Left renal cortex interstitium (tissue), 4 donors: ENCODE data around the gene CIAO1. TPM values are rescaled to one million over a fixed set of nuclear protein-coding genes. Genes with fewer than 3 reads are reported as not detected.
A peak's percentile ranks its signal among the peaks of the same experiment; 100 is the strongest.
"Not testable (repeated sequence)": the region's sequence is repeated elsewhere in the genome, so short reads cannot be mapped to it uniquely, and the experiment has no call there.

Source experiments
- DNase-seq, 4 donors: peaks; one replicate each; pipeline ENCODE4 v3.0.0-alpha.2; 2013; ENCODE audit warnings: low read depth in 4 of 4, low spot score in 2 of 4, missing footprints in 1 of 4
- polyA plus RNA-seq, 4 donors: library from polyadenylated mRNA; unstranded; fragments of 120-200 nt; gene quantifications; one replicate each; pipeline ENCODE4 v1.2.1, GENCODE V29; 2013; ENCODE audit not compliant: insufficient read length in 4 of 4

The CIAO1 gene
- polyA plus RNA-seq, 4 donors, result 61.5 to 82.0 (median 72.3) TPM

DNA sequence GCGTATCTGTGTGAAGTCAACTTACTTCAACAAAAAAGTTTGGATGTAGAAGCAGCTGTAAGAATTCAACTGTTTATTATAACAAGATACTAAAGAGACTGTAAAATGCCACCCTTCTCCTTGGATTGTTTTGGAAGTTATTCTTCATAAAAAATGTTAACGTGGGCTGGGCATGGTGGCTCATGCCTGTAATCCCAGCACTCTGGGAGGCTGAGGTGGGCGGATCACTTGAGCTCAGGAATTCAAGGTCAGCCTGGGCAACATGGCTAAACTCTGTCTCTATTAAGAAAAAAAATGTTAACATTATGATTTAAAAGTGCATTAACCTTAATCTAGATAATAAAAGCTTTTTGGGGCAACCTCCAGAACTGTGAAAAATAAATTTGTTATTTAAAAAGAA, 7.7 kb downstream of the CIAO1 start:
- DNase-seq, result no peak

DNA sequence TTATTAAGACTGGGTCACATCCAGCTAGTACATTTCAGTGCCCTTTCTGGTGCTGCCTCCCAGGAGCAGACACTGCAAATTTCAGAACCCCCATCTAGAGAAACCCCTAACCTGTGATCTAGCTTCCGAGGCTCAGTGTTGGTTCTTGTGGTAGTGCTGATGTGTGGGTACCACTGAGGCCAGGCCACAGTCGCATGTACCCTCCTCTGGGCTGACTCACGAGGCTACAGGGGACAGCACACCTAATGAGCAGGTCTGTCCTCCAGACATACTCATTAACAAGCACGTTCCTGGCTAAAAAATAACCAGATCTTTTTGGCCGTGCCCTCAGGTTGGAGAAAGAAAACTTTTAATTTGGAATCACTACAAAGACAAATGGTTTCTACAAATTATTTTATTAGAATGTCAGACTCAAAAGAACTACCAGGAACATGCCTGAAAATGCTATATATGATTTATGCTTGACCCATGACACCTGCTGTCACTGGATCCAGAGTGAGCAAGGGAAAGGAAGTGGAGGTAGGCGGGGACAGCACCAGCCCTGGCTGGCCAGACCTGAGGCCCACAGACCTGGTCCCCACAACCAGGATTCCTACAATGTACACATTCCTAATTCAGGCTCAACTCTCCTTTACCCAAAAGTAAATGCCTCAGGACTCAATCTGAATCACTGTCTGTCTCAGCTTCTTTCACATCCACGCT, 8.5 kb downstream of the CIAO1 start:
- no peak for DNase-seq

- no peak for DNase-seq
These were observed 10.9 kb downstream of the CIAO1 start for GRCh38 chr2:96276787-96277499.

GRCh38 chr2:96287273-96287856, 21.3 kb downstream of the CIAO1 start:
- DNase-seq, result no peak

DNA sequence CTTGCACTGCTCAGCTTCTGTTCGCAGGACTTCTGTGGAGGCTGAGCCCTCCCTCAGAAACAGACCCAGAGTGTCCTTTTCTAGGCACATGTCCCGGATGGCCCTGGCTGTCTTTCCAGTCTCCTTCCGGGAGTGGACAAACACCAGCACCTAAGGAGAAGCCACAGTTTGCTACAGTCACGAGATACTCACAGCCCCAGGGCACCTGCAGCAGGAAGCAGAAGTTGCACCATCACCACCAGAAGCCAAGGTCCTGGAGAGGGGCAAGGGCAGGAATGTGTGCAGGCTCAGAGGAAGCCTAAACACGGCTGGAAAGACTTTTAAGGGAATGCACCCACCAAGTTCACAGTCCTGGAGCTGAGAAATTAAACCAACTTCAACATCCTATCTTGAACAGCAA, 25.7 kb downstream of the CIAO1 start:
- DNase-seq, result no peak

DNA sequence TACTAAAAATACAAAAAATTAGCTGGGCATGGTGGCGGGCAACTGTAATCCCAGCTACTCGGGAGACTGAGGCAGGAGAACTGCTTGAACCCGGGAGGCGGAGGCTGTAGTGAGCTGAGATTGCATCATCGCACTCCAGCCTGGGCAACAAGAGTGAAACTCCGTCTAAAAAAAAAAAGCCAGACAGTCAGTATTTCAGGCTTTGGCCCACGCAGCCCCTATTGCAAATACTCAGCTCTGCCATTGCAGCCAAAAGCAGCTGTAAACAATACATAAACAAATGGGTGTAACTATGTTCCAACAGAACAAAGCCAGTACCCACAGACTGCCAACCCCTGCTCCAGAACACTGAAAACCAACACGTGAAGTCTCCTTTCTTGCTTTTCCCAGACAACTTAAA, 28.2 kb downstream of the CIAO1 start:
- DNase-seq, result not testable (repeated sequence)

DNA sequence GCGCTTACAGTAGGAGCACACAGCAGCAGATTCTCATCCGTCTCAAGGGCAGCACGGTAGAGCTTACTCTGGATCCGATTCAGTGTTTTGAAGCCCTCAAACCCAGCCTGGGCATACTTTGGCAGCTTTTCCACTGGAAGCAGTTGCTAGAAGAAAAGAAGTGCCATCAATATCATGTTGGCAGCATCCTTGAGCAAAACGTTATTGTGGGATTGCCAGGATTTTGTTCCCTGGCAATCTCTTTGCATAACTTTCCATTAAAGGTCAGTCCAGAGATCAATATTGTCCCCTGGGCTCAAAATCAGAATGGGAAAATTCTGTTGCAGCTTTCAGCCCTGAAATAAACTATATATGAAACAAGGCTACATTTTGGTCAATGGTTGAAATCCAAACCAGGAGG, 30.9 kb downstream of the CIAO1 start:
- no peak for DNase-seq

GRCh38 chr2:96301865-96302264, 35.8 kb downstream of the CIAO1 start:
- no peak for DNase-seq

DNA sequence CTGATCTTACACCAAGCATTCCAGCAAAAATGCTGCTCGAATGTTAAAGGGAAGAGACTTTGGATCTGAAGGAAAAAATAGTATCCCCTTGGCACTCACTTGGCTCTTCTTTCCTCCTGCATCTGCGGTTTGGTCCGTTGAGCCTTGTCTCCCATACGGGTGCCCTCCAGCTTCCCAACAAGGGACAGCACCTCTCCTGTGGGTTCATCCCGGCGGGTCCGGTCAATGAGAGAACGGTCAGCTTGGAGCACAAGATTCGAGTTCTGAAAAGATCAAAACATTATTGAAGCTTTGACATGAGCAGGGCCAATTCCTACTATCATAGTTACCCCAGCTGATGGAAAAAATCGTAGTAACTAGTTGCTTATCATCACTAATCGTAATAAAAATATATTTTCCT, 38.6 kb downstream of the CIAO1 start:
- no peak for DNase-seq

DNA sequence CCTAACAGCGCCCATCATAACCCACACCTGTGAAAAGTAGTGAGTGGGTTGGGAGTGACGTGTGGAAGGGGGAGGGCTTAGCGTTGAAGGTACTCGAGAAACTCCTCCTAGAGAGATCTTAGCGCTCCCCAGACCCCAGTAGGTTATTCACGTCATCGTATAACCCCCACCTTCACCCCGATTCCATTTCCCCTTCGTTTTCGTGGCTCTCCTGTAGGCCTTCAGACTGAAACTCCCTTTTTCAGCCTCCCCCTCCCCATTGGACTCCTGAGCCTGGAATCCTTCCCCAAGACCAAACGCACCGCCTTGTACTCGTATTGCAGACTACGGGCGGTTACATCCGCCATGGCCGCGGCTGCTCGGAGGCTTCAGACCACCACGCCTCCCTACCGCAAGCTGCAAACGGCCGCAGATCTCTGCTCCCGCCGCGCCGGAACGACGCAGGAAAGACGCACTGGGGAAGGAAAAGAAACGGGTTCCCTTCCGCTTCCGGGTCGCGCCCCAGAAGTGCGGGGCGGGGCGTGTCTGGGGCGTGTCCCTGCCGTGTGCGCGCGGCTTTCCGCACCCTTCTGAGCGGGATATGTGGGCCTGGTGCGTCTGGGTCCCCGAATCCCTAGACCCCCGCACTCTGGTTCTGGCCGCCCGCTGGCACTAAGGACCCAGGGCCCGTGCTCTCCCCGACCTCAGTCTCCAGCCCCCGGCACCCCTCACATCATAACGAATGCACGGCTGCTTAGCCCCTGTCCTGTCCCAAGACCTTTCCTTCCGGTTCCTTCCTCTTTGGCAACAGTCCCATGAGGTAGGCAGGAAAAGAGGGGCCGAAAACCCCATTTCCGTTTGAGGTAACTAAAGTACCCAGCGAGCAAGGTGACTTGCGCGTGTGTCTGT, 39.3 kb downstream of the CIAO1 start, which contains the start of gene SNRNP200:
TSS of gene SNRNP200 (minus strand) at position 456 of the 888 bp plus-strand sequence. CDS start at position 347, 109 bp downstream.
- DNase-seq, result peak in 3 of 4 donors; percentile 62 to 78 (median 73)

DNA sequence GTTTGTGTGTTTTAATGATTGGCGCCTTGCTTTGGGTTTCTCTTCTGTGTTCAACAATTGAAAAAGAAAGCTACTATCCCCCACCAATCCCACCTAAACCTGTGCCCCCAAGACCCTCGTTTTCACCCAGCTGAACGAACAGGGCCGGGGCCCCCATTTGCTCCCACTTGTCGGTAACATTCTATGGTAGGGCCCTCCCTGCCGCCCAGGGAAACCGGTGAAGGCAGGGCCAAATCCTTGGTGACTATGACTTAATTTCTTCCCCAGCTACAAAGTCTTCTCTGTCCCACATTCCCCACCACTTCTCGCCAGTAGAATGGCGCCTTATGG, 39.9 kb downstream of the CIAO1 start:
- DNase-seq, result no peak

- DNase-seq, result no peak
These were observed 40.3 kb downstream of the CIAO1 start for GRCh38 chr2:96306370-96306769.

DNA sequence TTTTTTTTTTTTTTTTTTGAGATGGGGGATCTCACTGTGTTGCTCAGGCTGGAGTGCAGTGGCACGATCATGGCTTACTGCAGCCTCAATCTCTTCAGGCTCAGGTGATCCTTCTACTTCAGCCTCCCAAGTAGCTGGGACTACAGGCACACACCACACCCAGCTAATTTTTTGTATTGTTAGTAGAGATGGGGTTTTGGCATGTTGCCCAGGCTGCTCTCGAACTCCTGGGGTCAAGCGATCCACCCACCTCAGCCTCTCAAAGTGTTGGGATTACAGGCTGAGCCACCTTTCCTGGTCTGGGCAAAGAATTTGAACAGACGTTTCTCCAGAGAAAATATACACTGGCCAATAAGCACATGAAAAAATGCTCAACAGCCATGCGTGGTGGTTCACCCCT, 42.2 kb downstream of the CIAO1 start:
- DNase-seq, result no peak

GRCh38 chr2:96315005-96315399, 49.0 kb downstream of the CIAO1 start:
- DNase-seq, result no peak

GRCh38 chr2:96315400-96316071, 49.5 kb downstream of the CIAO1 start:
- no peak for DNase-seq

GRCh38 chr2:96316999-96317398, 51.0 kb downstream of the CIAO1 start:
- no peak for DNase-seq

DNA sequence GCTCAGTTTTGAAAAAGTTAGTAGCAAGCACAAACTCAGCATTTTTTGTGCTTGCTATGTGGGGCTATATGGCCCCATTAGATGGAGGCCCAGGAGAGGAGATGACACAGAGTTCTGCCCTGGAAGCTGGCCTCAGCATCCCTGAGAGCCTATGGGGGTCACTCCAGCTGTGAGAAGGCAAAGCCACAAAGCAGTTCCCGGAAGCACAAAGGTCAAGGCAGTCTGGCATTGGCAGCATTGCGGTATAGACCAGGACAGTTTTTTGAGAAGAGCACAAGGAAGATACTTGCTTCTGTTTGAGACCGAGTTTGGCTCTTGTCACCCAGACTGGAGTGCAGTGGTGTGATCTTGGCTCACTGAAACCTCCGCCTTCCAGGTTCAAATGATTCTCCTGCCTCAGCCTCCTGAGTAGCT, 51.6 kb downstream of the CIAO1 start:
- no peak for DNase-seq

DNA sequence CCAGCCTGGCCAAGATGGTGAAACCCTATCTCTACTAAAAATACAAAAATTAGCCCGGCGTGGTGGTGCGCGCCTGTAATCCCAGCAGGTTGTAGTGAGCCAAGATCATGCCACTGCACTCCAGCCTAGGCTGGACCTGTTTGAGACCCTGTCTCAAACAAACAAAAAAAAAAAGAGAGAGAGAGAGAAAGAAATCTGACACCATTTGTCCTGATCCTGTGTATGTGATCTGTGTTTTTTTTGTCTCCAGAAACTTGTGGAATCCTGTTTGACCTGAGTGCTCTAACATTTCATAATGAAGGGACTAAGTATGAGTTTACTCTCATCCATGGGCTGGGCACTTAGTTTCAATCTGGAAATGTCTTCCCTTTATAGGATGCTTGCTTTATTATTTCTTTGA, 52.7 kb downstream of the CIAO1 start:
- DNase-seq, result no peak

GRCh38 chr2:96319396-96319795, 53.4 kb downstream of the CIAO1 start:
- DNase-seq, result no peak

GRCh38 chr2:96320326-96320725, 54.3 kb downstream of the CIAO1 start:
- DNase-seq, result no peak
